Suprapubic skin (tissue), 2 donors: ENCODE results near the gene PLXNB2.

Source experiments
- EP300 ChIP-seq: sonication (generic); formaldehyde crosslinking; IDR thresholded peaks from one replicate; pipeline ENCODE4 v1.6.1; 2017; ENCODE audit warnings: antibody characterized with exemption
- POLR2A ChIP-seq, 2 donors: fragments of 450-650 bp; IDR thresholded peaks; one replicate each; pipeline ENCODE4 v1.6.1; 2017; ENCODE audit warnings: antibody characterized with exemption in 2 of 2, mild to moderate bottlenecking in 2 of 2, moderate library complexity in 2 of 2

GRCh38 chr22:50302564-50302963 is 4.9 kb downstream of the PLXNB2 start:
- TF ChIP-seq EP300: no peak
- TF ChIP-seq POLR2A (IDR thresholded peaks at IDR 0.05): no peak
